ENCODE results near the gene GARS1.

DNA sequence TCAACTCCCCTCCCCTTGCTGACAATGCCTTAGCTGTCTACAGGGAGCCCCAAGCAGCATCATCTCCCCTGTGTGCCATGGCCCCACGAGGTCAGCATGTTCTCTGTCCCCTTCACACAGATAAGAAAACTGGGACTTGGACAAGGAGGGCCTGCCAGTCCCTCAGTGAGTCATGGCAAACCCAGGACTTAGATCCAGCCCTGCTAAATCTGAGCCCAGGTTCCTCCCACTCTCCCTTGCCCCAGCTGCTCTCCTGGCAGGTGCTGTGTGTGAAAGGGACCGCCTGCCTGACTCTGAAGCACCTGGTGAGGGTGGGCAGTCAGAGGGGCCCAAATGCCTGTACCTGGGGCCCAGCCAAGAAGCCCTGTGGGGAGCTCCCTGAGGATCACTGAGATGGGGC lies 80.2 kb downstream of the GARS1 start:
- TF ChIP-seq CTCF (conservative IDR thresholded peaks at IDR 0.05; ENCODE audit: low read length) (no peak), EZH2phosphoT487 (IDR thresholded peaks at IDR 0.05; ENCODE audit: borderline replicate concordance) (no peak)
